Rectal smooth muscle tissue (tissue), 1 donor: Measurements from ENCODE around the gene GLTP.
A peak's percentile ranks its signal among the peaks of the same experiment; 100 is the strongest.
"Not testable (repeated sequence)": the region's sequence is repeated elsewhere in the genome, so short reads cannot be mapped to it uniquely, and the experiment has no call there.

ENCODE experiments used
- H3K27ac ChIP-seq: one replicate; pipeline ENCODE4 v1.7.0; 2013; ENCODE audit warnings: low read depth, low read length, inconsistent platforms
- H3K27me3 ChIP-seq: one replicate; pipeline ENCODE4 v1.7.0; 2013; ENCODE audit warnings: low read length; ENCODE audit not compliant: control insufficient read depth, insufficient read depth
- H3K36me3 ChIP-seq: one replicate; pipeline ENCODE4 v1.7.0; 2013; ENCODE audit warnings: low read length; ENCODE audit not compliant: control insufficient read depth, insufficient read depth
- H3K4me1 ChIP-seq: one replicate; pipeline ENCODE4 v1.7.0; 2013; ENCODE audit warnings: low read length; ENCODE audit not compliant: control insufficient read depth, insufficient read depth
- H3K4me3 ChIP-seq: one replicate; pipeline ENCODE4 v1.7.0; 2013; ENCODE audit warnings: low read length
- H3K9ac ChIP-seq: one replicate; pipeline ENCODE4 v1.7.0; 2013; ENCODE audit warnings: low read length

Gene GLTP

GRCh38 chr12:109864916-109865315 lies 15.4 kb downstream of the GLTP start:
- Histone ChIP-seq H3K4me3 (peak overlapping the region; percentile 19), H3K27ac (no peak overlapping the region), H3K9ac (no peak overlapping the region), H3K36me3 (no peaks in the 10 kb centered on the region), H3K27me3 (no peaks in the 10 kb centered on the region), H3K4me1 (no peaks in the 10 kb centered on the region)

GRCh38 chr12:109863847-109864712 lies 16.3 kb downstream of the GLTP start:
- peak overlapping the region; percentile 14 for H3K27ac ChIP-seq
- H3K9ac ChIP-seq = no peak overlapping the region
- H3K4me3 ChIP-seq = peak overlapping the region; percentile 19

GRCh38 chr12:109862491-109862890 lies 17.9 kb downstream of the GLTP start:
- H3K27ac ChIP-seq, H3K27me3 ChIP-seq: not testable (repeated sequence)

More at GRCh38 chr12:109863847-109864712, 16.3 kb downstream of the GLTP start:
- no peaks in the 10 kb centered on the region for H3K36me3 ChIP-seq
- H3K27me3 ChIP-seq = no peaks in the 10 kb centered on the region
- no peaks in the 10 kb centered on the region for H3K4me1 ChIP-seq

GRCh38 chr12:109861689-109862314 lies 18.5 kb downstream of the GLTP start:
- no peak overlapping the region for H3K27ac ChIP-seq

More at GRCh38 chr12:109862491-109862890, 17.9 kb downstream of the GLTP start:
- not testable (repeated sequence) for H3K9ac ChIP-seq, H3K4me3 ChIP-seq, H3K4me1 ChIP-seq
- H3K36me3 ChIP-seq = peaks cover 12% of the 10 kb centered on the region

GRCh38 chr12:109860977-109861376 lies 19.4 kb downstream of the GLTP start:
- no peaks in the 10 kb centered on the region for H3K27me3 ChIP-seq
- H3K4me1 ChIP-seq = no peaks in the 10 kb centered on the region
- H3K9ac ChIP-seq = no peak overlapping the region
- no peak overlapping the region for H3K27ac ChIP-seq
- no peak overlapping the region for H3K4me3 ChIP-seq
- peaks cover 17% of the 10 kb centered on the region for H3K36me3 ChIP-seq

More at GRCh38 chr12:109861689-109862314, 18.5 kb downstream of the GLTP start:
- peaks cover 17% of the 10 kb centered on the region for H3K36me3 ChIP-seq
- no peak overlapping the region for H3K9ac ChIP-seq
- H3K27me3 ChIP-seq = no peaks in the 10 kb centered on the region
- H3K4me3 ChIP-seq = no peak overlapping the region
- no peaks in the 10 kb centered on the region for H3K4me1 ChIP-seq

GRCh38 chr12:109858764-109859163 lies 21.6 kb downstream of the GLTP start:
- H3K4me1 ChIP-seq = no peaks in the 10 kb centered on the region
- no peak overlapping the region for H3K27ac ChIP-seq
- no peaks in the 10 kb centered on the region for H3K27me3 ChIP-seq
- H3K4me3 ChIP-seq = no peak overlapping the region
- no peak overlapping the region for H3K9ac ChIP-seq
- H3K36me3 ChIP-seq = peaks cover 17% of the 10 kb centered on the region

- Histone ChIP-seq H3K9ac (no peak overlapping the region), H3K4me3 (no peak overlapping the region), H3K4me1 (no peaks in the 10 kb centered on the region), H3K27ac (no peak overlapping the region), H3K27me3 (no peaks in the 10 kb centered on the region), H3K36me3 (peaks cover 17% of the 10 kb centered on the region)
Measured at GRCh38 chr12:109857715-109858114, 22.6 kb downstream of the GLTP start.

- H3K27ac ChIP-seq = no peak overlapping the region
- H3K4me3 ChIP-seq = no peak overlapping the region
- H3K9ac ChIP-seq = no peak overlapping the region
- H3K36me3 ChIP-seq = peaks cover 20% of the 10 kb centered on the region
- no peaks in the 10 kb centered on the region for H3K4me1 ChIP-seq
- no peaks in the 10 kb centered on the region for H3K27me3 ChIP-seq
Measured at GRCh38 chr12:109855377-109855776, 25.0 kb downstream of the GLTP start.

- H3K4me3 ChIP-seq, H3K36me3 ChIP-seq, H3K27me3 ChIP-seq, H3K4me1 ChIP-seq, H3K27ac ChIP-seq, H3K9ac ChIP-seq: not testable (repeated sequence)
Measured at GRCh38 chr12:109850518-109850917, 29.8 kb downstream of the GLTP start.

- H3K4me1 ChIP-seq = no peaks in the 10 kb centered on the region
- H3K36me3 ChIP-seq = no peaks in the 10 kb centered on the region
- H3K9ac ChIP-seq = no peak overlapping the region
- no peaks in the 10 kb centered on the region for H3K27me3 ChIP-seq
- no peak overlapping the region for H3K27ac ChIP-seq
- no peak overlapping the region for H3K4me3 ChIP-seq
Measured at GRCh38 chr12:109847142-109847735, 33.1 kb downstream of the GLTP start.

- peak overlapping the region; percentile 45 for H3K4me3 ChIP-seq
- no peaks in the 10 kb centered on the region for H3K36me3 ChIP-seq
- H3K27ac ChIP-seq = no peak overlapping the region
- no peaks in the 10 kb centered on the region for H3K4me1 ChIP-seq
- H3K9ac ChIP-seq = no peak overlapping the region
- no peaks in the 10 kb centered on the region for H3K27me3 ChIP-seq
Measured at GRCh38 chr12:109845824-109846205, 34.5 kb downstream of the GLTP start.

- no peaks in the 10 kb centered on the region for H3K4me1 ChIP-seq
- no peaks in the 10 kb centered on the region for H3K36me3 ChIP-seq
- H3K27ac ChIP-seq = no peak overlapping the region
- no peak overlapping the region for H3K9ac ChIP-seq
- H3K27me3 ChIP-seq = no peaks in the 10 kb centered on the region
- H3K4me3 ChIP-seq = peak overlapping the region; percentile 45
Measured at GRCh38 chr12:109844983-109845823, 35.1 kb downstream of the GLTP start.
